Measurements from ENCODE around the gene GP1BA. TPM values are rescaled to one million over a fixed set of nuclear protein-coding genes. Genes with fewer than 3 reads are reported as not detected.

The GP1BA gene
- total and polyA plus RNA-seq, 4 donors, result 0.03 to 2.3 (median 0.18) TPM; not detected in 1

DNA sequence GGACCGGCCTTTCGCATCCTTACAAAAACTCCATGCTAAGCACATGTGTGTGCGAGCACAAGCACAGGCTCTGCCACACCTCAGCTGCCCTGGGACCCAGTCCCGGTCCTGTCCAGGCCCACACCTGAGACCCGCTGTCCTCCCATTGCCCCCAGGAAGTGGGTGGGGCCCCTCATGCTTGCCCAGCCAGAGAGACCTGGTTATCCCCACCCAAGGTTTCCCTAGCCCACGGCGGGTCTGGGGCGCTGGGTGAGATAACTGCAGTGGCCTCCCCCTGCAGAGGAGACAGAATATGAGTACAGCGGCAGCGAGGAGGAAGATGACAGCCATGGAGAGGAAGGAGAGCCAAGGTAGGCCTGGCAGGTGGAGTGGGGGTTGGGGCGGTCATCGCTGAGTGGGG is 45.2 kb upstream of the GP1BA start:
- H3K27me3 ChIP-seq (ENCODE audit: control insufficient read depth in 4 of 4, insufficient read depth in 4 of 4, low read length in 3 of 4), result no peaks in the 10 kb centered on the region
- DNase-seq (ENCODE audit: low spot score), result no peak
- TF ChIP-seq HNF4A (conservative IDR thresholded peaks at IDR 0.05) (no peak), SP1 (IDR thresholded peaks at IDR 0.05) (no peak), FOXA2 (IDR thresholded peaks at IDR 0.05) (no peak), GABPA (IDR thresholded peaks at IDR 0.05 in 1 of 2, conservative IDR thresholded peaks at IDR 0.05 in 1 of 2) (no peak), EGR1 (IDR thresholded peaks at IDR 0.05; ENCODE audit: low read depth in 2 of 2) (no peak), NR2F2 (IDR thresholded peaks at IDR 0.05) (no peak), RXRA (IDR thresholded peaks at IDR 0.05) (no peak), JUND (IDR thresholded peaks at IDR 0.05) (no peak), TAF1 (conservative IDR thresholded peaks at IDR 0.05) (no peak), HNF4G (IDR thresholded peaks at IDR 0.05) (no peak), FOXA1 (IDR thresholded peaks at IDR 0.05) (no peak), RAD21 (IDR thresholded peaks at IDR 0.05) (no peak), YY1 (IDR thresholded peaks at IDR 0.05) (no peak)
- TF ChIP-seq, protein P1, sequence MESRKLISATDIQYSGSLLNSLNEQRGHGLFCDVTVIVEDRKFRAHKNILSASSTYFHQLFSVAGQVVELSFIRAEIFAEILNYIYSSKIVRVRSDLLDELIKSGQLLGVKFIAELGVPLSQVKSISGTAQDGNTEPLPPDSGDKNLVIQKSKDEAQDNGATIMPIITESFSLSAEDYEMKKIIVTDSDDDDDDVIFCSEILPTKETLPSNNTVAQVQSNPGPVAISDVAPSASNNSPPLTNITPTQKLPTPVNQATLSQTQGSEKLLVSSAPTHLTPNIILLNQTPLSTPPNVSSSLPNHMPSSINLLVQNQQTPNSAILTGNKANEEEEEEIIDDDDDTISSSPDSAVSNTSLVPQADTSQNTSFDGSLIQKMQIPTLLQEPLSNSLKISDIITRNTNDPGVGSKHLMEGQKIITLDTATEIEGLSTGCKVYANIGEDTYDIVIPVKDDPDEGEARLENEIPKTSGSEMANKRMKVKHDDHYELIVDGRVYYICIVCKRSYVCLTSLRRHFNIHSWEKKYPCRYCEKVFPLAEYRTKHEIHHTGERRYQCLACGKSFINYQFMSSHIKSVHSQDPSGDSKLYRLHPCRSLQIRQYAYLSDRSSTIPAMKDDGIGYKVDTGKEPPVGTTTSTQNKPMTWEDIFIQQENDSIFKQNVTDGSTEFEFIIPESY (IDR thresholded peaks at IDR 0.05), result no peak
- TF ChIP-seq, protein P2, sequence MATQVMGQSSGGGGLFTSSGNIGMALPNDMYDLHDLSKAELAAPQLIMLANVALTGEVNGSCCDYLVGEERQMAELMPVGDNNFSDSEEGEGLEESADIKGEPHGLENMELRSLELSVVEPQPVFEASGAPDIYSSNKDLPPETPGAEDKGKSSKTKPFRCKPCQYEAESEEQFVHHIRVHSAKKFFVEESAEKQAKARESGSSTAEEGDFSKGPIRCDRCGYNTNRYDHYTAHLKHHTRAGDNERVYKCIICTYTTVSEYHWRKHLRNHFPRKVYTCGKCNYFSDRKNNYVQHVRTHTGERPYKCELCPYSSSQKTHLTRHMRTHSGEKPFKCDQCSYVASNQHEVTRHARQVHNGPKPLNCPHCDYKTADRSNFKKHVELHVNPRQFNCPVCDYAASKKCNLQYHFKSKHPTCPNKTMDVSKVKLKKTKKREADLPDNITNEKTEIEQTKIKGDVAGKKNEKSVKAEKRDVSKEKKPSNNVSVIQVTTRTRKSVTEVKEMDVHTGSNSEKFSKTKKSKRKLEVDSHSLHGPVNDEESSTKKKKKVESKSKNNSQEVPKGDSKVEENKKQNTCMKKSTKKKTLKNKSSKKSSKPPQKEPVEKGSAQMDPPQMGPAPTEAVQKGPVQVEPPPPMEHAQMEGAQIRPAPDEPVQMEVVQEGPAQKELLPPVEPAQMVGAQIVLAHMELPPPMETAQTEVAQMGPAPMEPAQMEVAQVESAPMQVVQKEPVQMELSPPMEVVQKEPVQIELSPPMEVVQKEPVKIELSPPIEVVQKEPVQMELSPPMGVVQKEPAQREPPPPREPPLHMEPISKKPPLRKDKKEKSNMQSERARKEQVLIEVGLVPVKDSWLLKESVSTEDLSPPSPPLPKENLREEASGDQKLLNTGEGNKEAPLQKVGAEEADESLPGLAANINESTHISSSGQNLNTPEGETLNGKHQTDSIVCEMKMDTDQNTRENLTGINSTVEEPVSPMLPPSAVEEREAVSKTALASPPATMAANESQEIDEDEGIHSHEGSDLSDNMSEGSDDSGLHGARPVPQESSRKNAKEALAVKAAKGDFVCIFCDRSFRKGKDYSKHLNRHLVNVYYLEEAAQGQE (IDR thresholded peaks at IDR 0.05), result no peak
- TF ChIP-seq, protein P3, sequence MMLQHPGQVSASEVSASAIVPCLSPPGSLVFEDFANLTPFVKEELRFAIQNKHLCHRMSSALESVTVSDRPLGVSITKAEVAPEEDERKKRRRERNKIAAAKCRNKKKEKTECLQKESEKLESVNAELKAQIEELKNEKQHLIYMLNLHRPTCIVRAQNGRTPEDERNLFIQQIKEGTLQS (IDR thresholded peaks at IDR 0.05), result no peak
- TF ChIP-seq, protein P4, sequence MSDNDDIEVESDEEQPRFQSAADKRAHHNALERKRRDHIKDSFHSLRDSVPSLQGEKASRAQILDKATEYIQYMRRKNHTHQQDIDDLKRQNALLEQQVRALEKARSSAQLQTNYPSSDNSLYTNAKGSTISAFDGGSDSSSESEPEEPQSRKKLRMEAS (IDR thresholded peaks at IDR 0.05), result no peak
- TF ChIP-seq, protein P5, sequence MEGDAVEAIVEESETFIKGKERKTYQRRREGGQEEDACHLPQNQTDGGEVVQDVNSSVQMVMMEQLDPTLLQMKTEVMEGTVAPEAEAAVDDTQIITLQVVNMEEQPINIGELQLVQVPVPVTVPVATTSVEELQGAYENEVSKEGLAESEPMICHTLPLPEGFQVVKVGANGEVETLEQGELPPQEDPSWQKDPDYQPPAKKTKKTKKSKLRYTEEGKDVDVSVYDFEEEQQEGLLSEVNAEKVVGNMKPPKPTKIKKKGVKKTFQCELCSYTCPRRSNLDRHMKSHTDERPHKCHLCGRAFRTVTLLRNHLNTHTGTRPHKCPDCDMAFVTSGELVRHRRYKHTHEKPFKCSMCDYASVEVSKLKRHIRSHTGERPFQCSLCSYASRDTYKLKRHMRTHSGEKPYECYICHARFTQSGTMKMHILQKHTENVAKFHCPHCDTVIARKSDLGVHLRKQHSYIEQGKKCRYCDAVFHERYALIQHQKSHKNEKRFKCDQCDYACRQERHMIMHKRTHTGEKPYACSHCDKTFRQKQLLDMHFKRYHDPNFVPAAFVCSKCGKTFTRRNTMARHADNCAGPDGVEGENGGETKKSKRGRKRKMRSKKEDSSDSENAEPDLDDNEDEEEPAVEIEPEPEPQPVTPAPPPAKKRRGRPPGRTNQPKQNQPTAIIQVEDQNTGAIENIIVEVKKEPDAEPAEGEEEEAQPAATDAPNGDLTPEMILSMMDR (IDR thresholded peaks at IDR 0.05; ENCODE audit: low read depth, low read length, missing input control), result no peak
- no peak overlapping the region for H3K4me3 ChIP-seq (ENCODE audit: low read depth in 1 of 3, low read length in 3 of 3)
- no peaks in the 10 kb centered on the region for H3K9me3 ChIP-seq (ENCODE audit: control insufficient read depth in 4 of 4, low read length in 3 of 4)
- peaks cover 18 to 52% (median 31%) of the 10 kb centered on the region in 4 donors for H3K36me3 ChIP-seq (ENCODE audit: control insufficient read depth in 4 of 4, insufficient read depth in 3 of 4, low read depth in 1 of 4, low read length in 3 of 4)
- H3K4me1 ChIP-seq (ENCODE audit: control insufficient read depth in 4 of 4, insufficient read depth in 4 of 4, low read length in 3 of 4), result peaks cover 0 to 5% (median 3%) of the 10 kb centered on the region in 4 donors
- WGBS, result 94% methylated on average over 12 of the region's 12 CpGs
- H3K9ac ChIP-seq (ENCODE audit: low read depth in 1 of 2, low read length in 2 of 2), result no peak overlapping the region
- no peak overlapping the region for H3K27ac ChIP-seq (ENCODE audit: low read depth in 1 of 2, low read length in 2 of 2)
